22Rv1 (cell line): Measurements from ENCODE around the gene MALRD1.

Experiments used
- CTCF ChIP-seq: fragments of 450-650 bp; IDR thresholded peaks from 2 replicates; pipeline ENCODE4 v1.5.1; 2017; ENCODE audit warnings: mild to moderate bottlenecking
- ZFX ChIP-seq: fragments of 450-650 bp; IDR thresholded peaks from 2 replicates; pipeline ENCODE4 v1.6.1; 2017; ENCODE audit warnings: antibody characterized with exemption, borderline replicate concordance

- TF ChIP-seq CTCF, result no peak
- no peak for TF ChIP-seq ZFX
These were observed 604.1 kb downstream of the MALRD1 start for GRCh38 chr10:19652750-19653149.
